Activated CD8-positive, alpha-beta memory T cell treated with anti-CD3 and anti-CD28 coated beads, Interleukin-2, amount 10 ng/mL, durations not matched to agents 7 days and 5 days (primary cell): ENCODE measurements around the gene ZNF92. TPM values are rescaled to one million over a fixed set of nuclear protein-coding genes. Genes with fewer than 3 reads are reported as not detected.
"Not testable (repeated sequence)": the region's sequence is repeated elsewhere in the genome, so short reads cannot be mapped to it uniquely, and the experiment has no call there.

Source experiments
- ATAC-seq: fragments of 150-1000 bp; cut with Tn5 transposase; one replicate; pipeline ENCODE4 v1.10.0; 2021; ENCODE audit warnings: moderate library complexity
- CTCF ChIA-PET: fragments of 350-600 bp; sonication (Branson Sonifier 250); formaldehyde crosslinking; loops from one replicate; lab custom pipeline; 2021; ENCODE audit warnings: antibody characterized with exemption; lab: Charles Lee
- DNase-seq: peaks from one replicate; pipeline ENCODE4 v3.0.0-alpha.2; 2020
- H3K27ac Mint-ChIP-seq: one replicate; pipeline ENCODE4 v1.8.0; 2021; ENCODE audit warnings: mild to moderate bottlenecking, mixed read lengths
- H3K27me3 Mint-ChIP-seq: one replicate; pipeline ENCODE4 v1.8.0; 2021; ENCODE audit warnings: mixed read lengths
- H3K36me3 Mint-ChIP-seq: one replicate; pipeline ENCODE4 v1.8.0; 2021; ENCODE audit warnings: mild to moderate bottlenecking, mixed read lengths
- H3K4me1 Mint-ChIP-seq: one replicate; pipeline ENCODE4 v1.8.0; 2021; ENCODE audit warnings: mixed read lengths
- H3K4me3 Mint-ChIP-seq: one replicate; pipeline ENCODE4 v1.8.0; 2021; ENCODE audit warnings: mild to moderate bottlenecking, moderate library complexity, mixed read lengths
- H3K9me3 Mint-ChIP-seq: one replicate; pipeline ENCODE4 v1.8.0; 2022; ENCODE audit warnings: low read depth, mixed read lengths
- total RNA-seq, 2 experiments: library from RNA; stranded (reverse); gene quantifications; one replicate each; pipeline ENCODE4 v1.2.3, GENCODE V29; 2021

The ZNF92 gene
- total RNA-seq, 2 experiments from 2014 or later = 16.0 to 17.0 TPM

GRCh38 chr7:65390588-65390987 lies 16.9 kb downstream of the ZNF92 start:
- Mint-ChIP-seq H3K9me3 (peaks cover 7% of the 10 kb centered on the region), H3K36me3 (peaks cover 80% of the 10 kb centered on the region), H3K27me3 (no peaks in the 10 kb centered on the region), H3K4me1 (peaks cover 11% of the 10 kb centered on the region), H3K27ac (no peak overlapping the region), H3K4me3 (no peak overlapping the region)
- ATAC-seq = no peak
- no peak for DNase-seq
- CTCF ChIA-PET = no interaction called here

- ATAC-seq (no peak), DNase-seq (no peak)
- Mint-ChIP-seq H3K27ac (no peak overlapping the region), H3K4me3 (no peak overlapping the region), H3K4me1 (no peaks in the 10 kb centered on the region), H3K36me3 (peaks cover 75% of the 10 kb centered on the region), H3K27me3 (no peaks in the 10 kb centered on the region), H3K9me3 (peaks cover 22% of the 10 kb centered on the region)
- CTCF ChIA-PET = no interaction called here
These were observed 24.1 kb downstream of the ZNF92 start for GRCh38 chr7:65397730-65398142.

GRCh38 chr7:65398671-65399070 lies 25.0 kb downstream of the ZNF92 start:
- Mint-ChIP-seq H3K9me3 (peaks cover 22% of the 10 kb centered on the region), H3K36me3 (peaks cover 71% of the 10 kb centered on the region)
- H3K27ac Mint-ChIP-seq, H3K27me3 Mint-ChIP-seq, DNase-seq, H3K4me3 Mint-ChIP-seq, ATAC-seq, H3K4me1 Mint-ChIP-seq, CTCF ChIA-PET: not testable (repeated sequence)

GRCh38 chr7:65399101-65399500 lies 25.4 kb downstream of the ZNF92 start:
- H3K27me3 Mint-ChIP-seq, H3K27ac Mint-ChIP-seq, H3K4me3 Mint-ChIP-seq, CTCF ChIA-PET, DNase-seq, H3K4me1 Mint-ChIP-seq, ATAC-seq: not testable (repeated sequence)
- H3K36me3 Mint-ChIP-seq = peaks cover 71% of the 10 kb centered on the region
- peaks cover 25% of the 10 kb centered on the region for H3K9me3 Mint-ChIP-seq

- no peak overlapping the region for H3K4me3 Mint-ChIP-seq
- peaks cover 30% of the 10 kb centered on the region for H3K36me3 Mint-ChIP-seq
- no peaks in the 10 kb centered on the region for H3K4me1 Mint-ChIP-seq
- DNase-seq (no peak), ATAC-seq (no peak)
- no peak overlapping the region for H3K27ac Mint-ChIP-seq
- peaks cover 2% of the 10 kb centered on the region for H3K27me3 Mint-ChIP-seq
- CTCF ChIA-PET = no interaction called here
- H3K9me3 Mint-ChIP-seq = peaks cover 28% of the 10 kb centered on the region
These were observed 30.4 kb downstream of the ZNF92 start for GRCh38 chr7:65404020-65404419.

GRCh38 chr7:65406706-65407105 lies 33.1 kb downstream of the ZNF92 start:
- CTCF ChIA-PET, DNase-seq, H3K27ac Mint-ChIP-seq, H3K4me3 Mint-ChIP-seq, H3K27me3 Mint-ChIP-seq, ATAC-seq, H3K4me1 Mint-ChIP-seq: not testable (repeated sequence)
- Mint-ChIP-seq H3K36me3 (peaks cover 13% of the 10 kb centered on the region), H3K9me3 (peaks cover 23% of the 10 kb centered on the region)

GRCh38 chr7:65409363-65409762 lies 35.7 kb downstream of the ZNF92 start:
- no peak overlapping the region for H3K4me3 Mint-ChIP-seq
- CTCF ChIA-PET = no interaction called here
- H3K27ac Mint-ChIP-seq = no peak overlapping the region
- ATAC-seq (no peak), DNase-seq (no peak)
- H3K27me3 Mint-ChIP-seq = peaks cover 2% of the 10 kb centered on the region
- no peaks in the 10 kb centered on the region for H3K4me1 Mint-ChIP-seq
- peaks cover 4% of the 10 kb centered on the region for H3K36me3 Mint-ChIP-seq
- peaks cover 20% of the 10 kb centered on the region for H3K9me3 Mint-ChIP-seq

GRCh38 chr7:65411249-65411648 lies 37.6 kb downstream of the ZNF92 start:
- Mint-ChIP-seq H3K36me3 (peaks cover 6% of the 10 kb centered on the region), H3K27ac (no peak overlapping the region), H3K4me3 (no peak overlapping the region), H3K4me1 (no peaks in the 10 kb centered on the region), H3K9me3 (peaks cover 18% of the 10 kb centered on the region), H3K27me3 (peaks cover 2% of the 10 kb centered on the region)
- DNase-seq (no peak), ATAC-seq (no peak)
- CTCF ChIA-PET = no interaction called here

- CTCF ChIA-PET = no interaction called here
- no peak overlapping the region for H3K4me3 Mint-ChIP-seq
- no peaks in the 10 kb centered on the region for H3K36me3 Mint-ChIP-seq
- DNase-seq = no peak
- peaks cover 10% of the 10 kb centered on the region for H3K4me1 Mint-ChIP-seq
- no peaks in the 10 kb centered on the region for H3K27me3 Mint-ChIP-seq
- H3K27ac Mint-ChIP-seq = no peak overlapping the region
- no peak for ATAC-seq
- H3K9me3 Mint-ChIP-seq = peaks cover 19% of the 10 kb centered on the region
These were observed 49.0 kb downstream of the ZNF92 start for GRCh38 chr7:65422670-65423069.

GRCh38 chr7:65423286-65423685 lies 49.6 kb downstream of the ZNF92 start:
- peaks cover 19% of the 10 kb centered on the region for H3K9me3 Mint-ChIP-seq
- ATAC-seq, H3K27me3 Mint-ChIP-seq, H3K4me1 Mint-ChIP-seq, H3K36me3 Mint-ChIP-seq, H3K4me3 Mint-ChIP-seq, DNase-seq, CTCF ChIA-PET, H3K27ac Mint-ChIP-seq: not testable (repeated sequence)

- CTCF ChIA-PET = no interaction called here
- Mint-ChIP-seq H3K9me3 (peaks cover 34% of the 10 kb centered on the region), H3K27me3 (no peaks in the 10 kb centered on the region), H3K36me3 (peaks cover 5% of the 10 kb centered on the region), H3K4me3 (no peak overlapping the region), H3K27ac (no peak overlapping the region), H3K4me1 (no peaks in the 10 kb centered on the region)
- DNase-seq = no peak
- no peak for ATAC-seq
These were observed 56.1 kb downstream of the ZNF92 start for GRCh38 chr7:65429642-65430343.

GRCh38 chr7:65430344-65431186 lies 56.9 kb downstream of the ZNF92 start:
- DNase-seq (no peak), ATAC-seq (no peak)
- CTCF ChIA-PET = no interaction called here
- Mint-ChIP-seq H3K27me3 (no peaks in the 10 kb centered on the region), H3K9me3 (peaks cover 31% of the 10 kb centered on the region), H3K4me1 (no peaks in the 10 kb centered on the region), H3K36me3 (peaks cover 5% of the 10 kb centered on the region), H3K27ac (no peak overlapping the region), H3K4me3 (no peak overlapping the region)

GRCh38 chr7:65434307-65434706 lies 60.7 kb downstream of the ZNF92 start:
- no peak for DNase-seq
- no peaks in the 10 kb centered on the region for H3K4me1 Mint-ChIP-seq
- no peak overlapping the region for H3K4me3 Mint-ChIP-seq
- H3K27me3 Mint-ChIP-seq = no peaks in the 10 kb centered on the region
- H3K9me3 Mint-ChIP-seq = peaks cover 21% of the 10 kb centered on the region
- H3K27ac Mint-ChIP-seq = no peak overlapping the region
- H3K36me3 Mint-ChIP-seq = peaks cover 2% of the 10 kb centered on the region
- CTCF ChIA-PET = no interaction called here
- no peak for ATAC-seq

GRCh38 chr7:65436163-65436562 lies 62.5 kb downstream of the ZNF92 start:
- Mint-ChIP-seq H3K9me3 (peaks cover 7% of the 10 kb centered on the region), H3K27me3 (no peaks in the 10 kb centered on the region), H3K36me3 (no peaks in the 10 kb centered on the region), H3K4me3 (no peak overlapping the region), H3K4me1 (no peaks in the 10 kb centered on the region), H3K27ac (no peak overlapping the region)
- CTCF ChIA-PET = no interaction called here
- ATAC-seq (no peak), DNase-seq (no peak)
